ENCODE results near the gene LURAP1L.

DNA sequence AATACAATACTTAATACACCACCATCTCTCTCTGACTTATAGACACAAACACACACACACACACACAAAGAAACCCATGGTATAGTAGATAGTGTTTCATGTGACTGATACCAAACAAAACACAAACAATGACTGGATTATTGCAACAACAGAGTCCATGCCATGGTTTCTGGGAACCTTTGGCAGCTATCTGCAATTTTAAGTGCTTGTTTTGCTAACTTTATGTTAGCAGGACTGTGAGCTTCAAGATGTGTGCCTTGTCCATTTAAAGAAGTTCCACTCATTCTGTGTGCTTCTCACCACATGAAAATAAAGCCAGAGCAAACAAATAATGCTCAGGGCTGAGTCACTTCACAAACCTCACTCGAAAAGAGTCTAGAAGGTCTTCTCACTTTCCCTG is 15.1 kb upstream of the LURAP1L start:
- TF ChIP-seq, protein P1, sequence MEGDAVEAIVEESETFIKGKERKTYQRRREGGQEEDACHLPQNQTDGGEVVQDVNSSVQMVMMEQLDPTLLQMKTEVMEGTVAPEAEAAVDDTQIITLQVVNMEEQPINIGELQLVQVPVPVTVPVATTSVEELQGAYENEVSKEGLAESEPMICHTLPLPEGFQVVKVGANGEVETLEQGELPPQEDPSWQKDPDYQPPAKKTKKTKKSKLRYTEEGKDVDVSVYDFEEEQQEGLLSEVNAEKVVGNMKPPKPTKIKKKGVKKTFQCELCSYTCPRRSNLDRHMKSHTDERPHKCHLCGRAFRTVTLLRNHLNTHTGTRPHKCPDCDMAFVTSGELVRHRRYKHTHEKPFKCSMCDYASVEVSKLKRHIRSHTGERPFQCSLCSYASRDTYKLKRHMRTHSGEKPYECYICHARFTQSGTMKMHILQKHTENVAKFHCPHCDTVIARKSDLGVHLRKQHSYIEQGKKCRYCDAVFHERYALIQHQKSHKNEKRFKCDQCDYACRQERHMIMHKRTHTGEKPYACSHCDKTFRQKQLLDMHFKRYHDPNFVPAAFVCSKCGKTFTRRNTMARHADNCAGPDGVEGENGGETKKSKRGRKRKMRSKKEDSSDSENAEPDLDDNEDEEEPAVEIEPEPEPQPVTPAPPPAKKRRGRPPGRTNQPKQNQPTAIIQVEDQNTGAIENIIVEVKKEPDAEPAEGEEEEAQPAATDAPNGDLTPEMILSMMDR (IDR thresholded peaks at IDR 0.05; ENCODE audit: low read length): no peak
- no peak for TF ChIP-seq EZH2 (IDR thresholded peaks at IDR 0.05; ENCODE audit: borderline replicate concordance, low read length)

Measured in OCI-LY1 (cell line).